Measurements from ENCODE around the gene C9orf40.

Gene C9orf40

GRCh38 chr9:74908665-74909064 is 44.0 kb downstream of the C9orf40 start:
- no peak overlapping the region for H3K4me3 ChIP-seq (ENCODE audit: low read length)
- H3K36me3 ChIP-seq (ENCODE audit: insufficient read depth, low read length) = no peaks in the 10 kb centered on the region
- no peak overlapping the region for H2AFZ ChIP-seq (ENCODE audit: low read depth, low read length)
- H3K4me1 ChIP-seq (ENCODE audit: insufficient read depth, low read length) = no peaks in the 10 kb centered on the region
- H3K9me3 ChIP-seq (ENCODE audit: low read length) = no peaks in the 10 kb centered on the region
- H3K27me3 ChIP-seq (ENCODE audit: insufficient read depth, low read length) = no peaks in the 10 kb centered on the region

- Histone ChIP-seq H3K36me3 (ENCODE audit: insufficient read depth, low read length) (no peaks in the 10 kb centered on the region), H3K27me3 (ENCODE audit: insufficient read depth, low read length) (no peaks in the 10 kb centered on the region), H3K4me1 (ENCODE audit: insufficient read depth, low read length) (no peaks in the 10 kb centered on the region), H3K9me3 (ENCODE audit: low read length) (no peaks in the 10 kb centered on the region), H2AFZ (ENCODE audit: low read depth, low read length) (no peak overlapping the region), H3K4me3 (ENCODE audit: low read length) (no peak overlapping the region)
Measured at GRCh38 chr9:74907085-74907484, 45.6 kb downstream of the C9orf40 start.

DNA sequence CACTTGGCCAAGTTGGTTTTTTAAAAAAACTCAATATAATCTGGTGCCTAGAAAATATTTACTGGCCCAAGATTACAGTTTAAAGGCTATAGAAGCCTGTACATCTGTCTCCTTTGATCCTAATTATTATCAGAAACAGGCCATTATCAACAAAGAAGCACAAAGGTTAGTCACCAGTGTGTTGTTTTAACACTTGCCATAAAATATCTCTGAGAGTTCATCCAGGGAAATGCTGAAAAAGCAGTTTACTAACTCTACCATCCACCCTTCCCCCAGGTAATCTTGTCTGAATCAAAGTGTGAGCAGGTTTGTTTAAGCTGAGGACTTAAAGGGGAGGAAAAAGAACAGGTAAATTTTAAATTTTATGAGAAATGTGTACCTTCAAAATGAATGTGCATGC is 51.7 kb downstream of the C9orf40 start:
- Histone ChIP-seq H2AFZ (ENCODE audit: low read depth, low read length) (no peak overlapping the region), H3K27me3 (ENCODE audit: insufficient read depth, low read length) (no peaks in the 10 kb centered on the region), H3K9me3 (ENCODE audit: low read length) (no peaks in the 10 kb centered on the region), H3K4me3 (ENCODE audit: low read length) (no peak overlapping the region), H3K4me1 (ENCODE audit: insufficient read depth, low read length) (no peaks in the 10 kb centered on the region), H3K36me3 (ENCODE audit: insufficient read depth, low read length) (no peaks in the 10 kb centered on the region)
